Fibroblast of gingiva (primary cell): ENCODE data around the gene N4BP2.

Source experiments
- DNase-seq: peaks from one replicate; pipeline ENCODE4 v3.0.0-alpha.2; 2011; ENCODE audit warnings: low read depth

The N4BP2 gene

GRCh38 chr4:40192114-40193015 is 135.7 kb downstream of the N4BP2 start:
- DNase-seq, result no peak

GRCh38 chr4:40193016-40193571 is 136.4 kb downstream of the N4BP2 start:
- no peak for DNase-seq

DNA sequence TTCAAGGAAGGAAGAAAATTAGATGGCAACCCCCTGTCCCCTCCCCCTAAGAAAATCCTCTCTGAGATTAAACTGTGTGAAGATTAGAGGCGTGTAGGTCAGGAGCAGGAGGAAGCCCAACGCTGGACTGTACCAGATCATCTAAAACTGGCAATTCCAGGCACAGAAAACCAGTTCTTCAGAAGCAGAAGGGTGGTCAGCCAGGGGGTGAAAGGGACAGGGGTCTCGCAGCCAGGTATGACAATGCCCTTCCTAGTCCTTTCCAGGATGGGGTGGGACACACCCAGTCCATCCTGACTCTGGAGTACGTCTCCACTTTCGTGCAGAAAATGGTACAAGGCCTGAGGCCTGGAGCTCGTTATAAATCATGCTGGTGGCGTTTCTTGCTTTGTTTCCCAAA is 136.9 kb downstream of the N4BP2 start:
- no peak for DNase-seq

GRCh38 chr4:40194602-40195161 is 138.0 kb downstream of the N4BP2 start:
- no peak for DNase-seq

DNA sequence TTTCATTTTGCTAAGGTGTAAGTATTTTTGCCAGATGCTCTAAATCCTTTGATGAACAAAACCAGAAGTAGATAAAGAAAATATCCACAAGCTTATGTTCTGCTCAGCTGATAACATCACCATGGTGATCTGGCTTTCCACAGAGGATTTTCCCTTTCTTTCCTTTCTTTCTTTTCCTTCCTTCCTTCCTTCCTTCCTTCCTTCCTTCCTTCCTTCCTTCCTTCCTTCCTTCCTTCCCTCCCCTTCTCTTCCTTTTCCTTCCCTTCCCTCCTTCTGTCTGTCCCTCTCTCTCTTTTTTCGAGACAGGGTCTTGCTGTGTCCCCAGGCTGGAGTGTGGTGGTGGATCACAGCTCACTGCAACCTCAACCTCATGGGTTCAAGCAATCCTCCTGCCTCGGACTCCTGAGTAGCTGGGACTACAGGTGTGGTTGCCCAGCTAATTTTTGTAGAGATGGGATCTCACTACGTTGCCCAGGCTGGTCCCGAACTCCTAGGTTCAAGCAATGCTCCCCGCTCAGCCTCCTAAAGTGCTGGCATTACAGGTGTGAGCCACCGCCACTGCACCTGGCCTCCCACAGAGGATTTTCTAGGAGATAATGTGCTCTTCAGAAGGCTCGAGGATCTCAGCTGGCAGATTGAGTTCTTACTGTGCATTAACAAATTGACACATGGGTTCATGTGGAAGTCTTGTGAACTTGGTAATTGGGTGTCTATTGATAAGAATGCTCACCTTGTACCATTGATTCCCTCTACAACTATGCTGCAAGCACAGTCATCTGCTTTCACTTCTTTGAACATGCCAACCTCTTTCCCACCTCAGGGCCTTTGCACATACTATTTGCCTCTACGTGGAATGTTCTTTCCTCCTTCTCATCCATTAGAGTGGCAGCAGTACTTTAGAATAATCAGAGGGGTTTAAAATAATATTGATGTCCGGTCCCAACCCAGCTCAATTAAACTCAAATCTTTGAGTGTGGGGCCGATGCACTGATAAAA is 138.8 kb downstream of the N4BP2 start:
- DNase-seq, result no peak

- no peak for DNase-seq
Measured at GRCh38 chr4:40196272-40196671, 139.6 kb downstream of the N4BP2 start.

DNA sequence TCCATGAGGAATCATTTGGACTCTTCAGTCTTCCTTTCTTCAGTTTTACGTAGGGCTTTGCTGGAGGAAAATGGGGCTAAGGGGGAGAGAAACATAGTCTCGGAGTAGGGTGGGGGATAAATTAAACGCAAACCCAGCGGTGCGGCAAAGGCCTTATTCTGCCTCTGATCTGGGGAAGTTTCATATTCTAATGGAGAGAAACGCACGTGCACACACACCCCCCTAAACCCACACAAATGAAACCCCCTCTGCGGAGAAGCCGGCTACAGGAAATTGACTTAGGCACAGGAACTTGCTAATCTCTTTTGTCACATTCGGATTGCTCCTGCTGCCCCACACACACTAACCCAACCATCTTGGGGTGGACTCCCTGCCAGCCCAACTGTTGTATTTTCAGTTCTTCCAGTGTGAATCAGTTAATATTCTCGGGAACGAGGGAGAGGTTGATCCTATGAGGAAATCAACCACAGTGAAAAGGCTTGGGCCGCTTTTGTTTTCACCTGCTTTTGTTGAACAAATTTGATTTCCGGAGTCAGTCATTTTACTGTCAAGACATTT is 140.2 kb downstream of the N4BP2 start, which contains the start of gene RHOH:
Gene RHOH (plus strand): TSS at position 308 of the 558 bp plus-strand sequence. CDS start 46,356 bp downstream, outside the sequence.
- DNase-seq, result no peak

- DNase-seq, result no peak
Measured at GRCh38 chr4:40197879-40198689, 141.4 kb downstream of the N4BP2 start.

DNA sequence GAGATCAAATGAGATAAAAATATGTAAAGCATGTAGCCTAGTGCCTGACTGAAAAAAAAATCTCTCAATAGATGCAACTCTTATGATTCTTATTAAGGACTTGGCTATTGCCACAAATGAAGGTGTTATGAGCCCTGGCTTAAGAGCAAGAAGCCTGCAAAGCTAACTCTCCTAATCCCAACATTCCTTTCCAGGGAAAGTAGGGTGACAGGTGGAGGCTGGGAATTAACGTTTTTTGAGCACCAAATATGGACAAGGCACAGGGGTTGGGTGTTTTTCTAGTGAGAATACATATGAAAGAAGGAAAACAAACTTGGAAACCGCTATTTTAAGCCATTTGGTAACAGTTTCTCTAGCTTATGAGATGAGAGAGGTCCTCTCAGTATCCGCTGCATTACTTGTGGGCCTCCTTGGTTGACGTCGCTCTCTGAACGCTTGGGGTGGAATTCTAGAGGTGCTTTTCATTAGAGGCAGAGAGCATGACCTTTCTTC is 142.6 kb downstream of the N4BP2 start:
- no peak for DNase-seq

GRCh38 chr4:40199999-40200874 is 143.6 kb downstream of the N4BP2 start:
- DNase-seq, result no peak

GRCh38 chr4:40200875-40201801 is 144.5 kb downstream of the N4BP2 start:
- DNase-seq, result peak; percentile 19

GRCh38 chr4:40201898-40202297 is 145.2 kb downstream of the N4BP2 start:
- DNase-seq, result no peak

DNA sequence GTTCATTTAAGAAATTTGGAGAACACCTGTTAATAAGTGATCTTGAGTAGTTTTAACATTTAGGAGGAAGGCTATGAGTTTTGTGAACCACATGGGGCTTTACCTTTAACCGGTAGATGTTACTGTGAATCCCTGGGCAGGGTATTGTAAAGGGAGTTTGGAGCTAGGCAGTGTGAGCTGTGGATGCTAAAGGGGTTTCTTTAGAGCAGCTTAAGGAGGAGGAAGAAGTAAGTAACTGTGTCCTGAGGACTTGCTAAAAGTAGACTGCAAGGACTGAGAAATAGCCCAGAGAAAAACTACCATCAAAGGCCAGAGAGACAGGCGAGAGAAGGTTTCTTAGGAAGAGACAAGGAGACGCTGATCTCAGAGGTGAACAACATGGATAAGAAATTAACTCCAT is 145.8 kb downstream of the N4BP2 start:
- no peak for DNase-seq

DNA sequence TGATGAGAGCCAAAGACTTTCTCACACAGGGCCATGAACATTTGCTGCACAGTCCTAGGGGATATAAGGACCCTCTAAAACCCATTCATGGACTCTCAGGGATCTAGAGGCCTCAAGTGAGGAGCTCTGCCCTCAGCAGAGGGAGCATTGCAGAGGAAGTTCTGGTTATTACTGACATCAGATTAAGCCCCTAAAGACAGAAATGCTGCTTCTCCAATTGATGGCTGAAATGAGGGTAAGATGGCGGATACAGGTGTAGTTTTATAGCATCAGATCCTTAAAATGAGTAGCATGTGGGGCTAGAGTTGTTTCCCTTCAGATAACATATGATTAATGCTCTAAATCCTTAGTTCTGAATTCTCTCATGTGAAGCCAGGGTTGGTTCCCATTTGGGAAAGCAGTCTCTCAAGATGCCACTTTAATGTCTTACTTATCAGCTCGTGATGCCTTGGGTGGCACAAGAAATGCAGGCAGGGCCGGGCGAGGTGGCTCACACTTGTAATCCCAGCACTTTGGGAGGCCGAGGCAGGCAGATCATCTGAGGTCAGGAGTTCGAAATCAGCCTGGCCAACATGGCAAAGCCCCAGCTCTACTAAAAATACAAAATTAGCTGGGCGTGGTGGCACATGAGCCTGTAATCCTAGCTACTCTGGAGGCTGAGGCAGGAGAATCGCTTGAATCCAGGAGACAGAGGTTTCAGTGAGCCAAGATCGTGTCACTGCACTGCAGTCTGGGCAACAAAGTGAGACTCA is 148.0 kb downstream of the N4BP2 start:
- DNase-seq, result no peak

DNA sequence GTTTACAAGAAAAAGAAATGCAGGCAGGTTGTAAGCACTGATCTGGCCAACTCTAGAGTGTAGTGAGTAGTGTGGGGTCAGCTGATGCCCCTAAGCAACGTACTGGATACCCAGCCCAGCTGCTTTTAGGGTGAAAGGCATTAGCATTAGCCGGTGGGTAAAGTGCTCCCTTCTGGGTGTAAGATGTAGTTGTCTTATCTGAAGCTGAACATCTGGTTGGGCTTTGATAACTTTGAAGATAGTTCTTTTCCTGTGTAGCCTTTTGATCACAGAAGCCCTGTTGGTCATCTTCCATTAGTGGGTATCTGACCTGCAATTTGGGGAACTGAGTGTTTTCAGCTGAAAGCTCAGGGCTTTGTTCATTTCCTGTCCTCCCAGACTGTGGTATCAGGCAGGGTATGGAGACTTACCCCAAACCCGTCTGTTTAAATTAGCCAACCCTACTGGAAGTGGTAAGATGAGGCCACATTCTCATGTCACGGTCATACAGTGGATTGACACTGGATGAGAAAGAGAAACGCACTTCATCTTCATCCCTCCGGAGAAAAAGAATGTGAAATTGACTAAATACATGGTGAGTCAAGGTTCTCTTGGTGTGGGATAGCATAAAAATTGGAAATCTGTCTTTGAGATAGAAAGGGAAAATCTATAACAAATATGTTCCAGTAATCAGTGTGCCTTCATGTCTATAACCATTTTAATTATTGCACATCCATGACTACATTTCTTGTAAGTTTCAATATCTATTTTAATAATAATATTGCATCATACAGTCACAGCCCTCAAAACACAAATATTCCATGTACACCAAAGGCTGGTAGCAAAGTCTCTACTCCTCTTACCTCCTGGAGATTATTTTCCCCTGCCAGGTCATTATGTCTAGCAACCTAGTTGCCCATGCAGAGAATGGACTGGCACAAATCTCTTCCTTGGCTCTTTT is 148.9 kb downstream of the N4BP2 start:
- DNase-seq, result no peak

GRCh38 chr4:40206426-40206825 is 149.8 kb downstream of the N4BP2 start:
- DNase-seq, result no peak
